Panc1 (cell line): ENCODE data around the gene ISYNA1. TPM values are rescaled to one million over a fixed set of nuclear protein-coding genes. Genes with fewer than 3 reads are reported as not detected.

Experiments used
- ATAC-seq: fragments of 200-7000 bp; cut with Tn5 transposase; 2 replicates; pipeline ENCODE4 v1.9.1; 2020; ENCODE audit warnings: mild to moderate bottlenecking, moderate library complexity
- BruUV-seq: library from RNA; stranded (reverse); fragments of 400-500 nt; replicated peaks from 2 replicates; lab custom pipeline; 2021; lab: Mats Ljungman, UMichigan
- CTCF ChIA-PET: fragments of 300-600 bp; sonication (Branson Sonifier 250); formaldehyde crosslinking; loops from one replicate; lab custom pipeline; 2022; ENCODE audit warnings: antibody characterized with exemption; lab: Charles Lee
- POLR2A ChIA-PET: fragments of 300-600 bp; sonication (Branson Sonifier 250); formaldehyde crosslinking; loops from one replicate; lab custom pipeline; 2022; ENCODE audit warnings: antibody characterized with exemption; lab: Charles Lee
- DNase-seq: peaks from one replicate; pipeline ENCODE4 v3.0.0-alpha.2; 2010; ENCODE audit warnings: low read depth, low spot score
- H3K27ac ChIP-seq: 2 replicates; pipeline ENCODE4 v1.5.1; 2011; ENCODE audit warnings: mild to moderate bottlenecking, low read length, inconsistent platforms
- H3K27me3 ChIP-seq: fragments of 200-500 bp; sonication (Bioruptor generic); 2 replicates; pipeline ENCODE4 v1.6.0; 2014; ENCODE audit warnings: low read length, inconsistent platforms; ENCODE audit not compliant: control insufficient read depth, insufficient read depth
- H3K36me3 ChIP-seq: fragments of 200-500 bp; sonication (Bioruptor generic); 2 replicates; pipeline ENCODE4 v1.5.1; 2014; ENCODE audit warnings: inconsistent platforms, mild to moderate bottlenecking, low read length, moderate library complexity; ENCODE audit not compliant: control insufficient read depth, insufficient read depth
- H3K4me1 ChIP-seq: 2 replicates; pipeline ENCODE4 v1.5.1; 2011; ENCODE audit warnings: inconsistent platforms, mild to moderate bottlenecking, low read length, moderate library complexity; ENCODE audit not compliant: control insufficient read depth, insufficient read depth
- H3K4me3 ChIP-seq, 2 experiments: 2 replicates each; pipeline ENCODE4 v1.5.1; 2011 to 2012; ENCODE audit warnings: low read depth in 2 of 2, low read length in 2 of 2, mild to moderate bottlenecking in 2 of 2, inconsistent platforms in 1 of 2, moderate library complexity in 1 of 2
- H3K9me3 ChIP-seq: fragments of 200-500 bp; sonication (Bioruptor generic); 2 replicates; pipeline ENCODE4 v1.5.1; 2014; ENCODE audit warnings: low read depth, mild to moderate bottlenecking, inconsistent platforms, low read length, moderate library complexity; ENCODE audit not compliant: control insufficient read depth, insufficient read depth
- POLR2AphosphoS5 ChIP-seq: IDR thresholded peaks from 2 replicates; pipeline ENCODE4 v1.6.1; 2012; ENCODE audit warnings: mild to moderate bottlenecking, low read depth, low read length, moderate library complexity
- SIN3A ChIP-seq: IDR thresholded peaks from 2 replicates; pipeline ENCODE4 v1.6.1; 2012; ENCODE audit warnings: low read depth, mild to moderate bottlenecking, low read length, moderate library complexity, borderline replicate concordance; ENCODE audit not compliant: insufficient read depth
- TCF7L2 ChIP-seq: IDR thresholded peaks from 2 replicates; pipeline ENCODE4 v1.6.1; 2011; ENCODE audit warnings: mild to moderate bottlenecking, low read depth, low read length, inconsistent platforms
- in situ Hi-C: cut with HindIII; loops from 2 replicates; pipeline ENCODE4 v1.10.0; 2016; ENCODE audit warnings: low sequenced_read_pairs, low pct_unique_long_range_greater_than_20kb
- intact Hi-C: fragments of 100-400 bp; cut with micrococcal nuclease; formaldehyde crosslinking; loops from one replicate; pipeline ENCODE4 v1.10.0; 2022; ENCODE audit not compliant: unreplicated experiment
- total RNA-seq: library from RNA; stranded (reverse); gene quantifications from one replicate; pipeline ENCODE4 v1.2.1, GENCODE V29; 2021; ENCODE audit not compliant: unreplicated experiment
- TF ChIP-seq, protein P1 (sequence below), 2 experiments: IDR thresholded peaks; 2 replicates each; pipeline ENCODE4 v1.6.1; 2011 to 2012; ENCODE audit warnings: low read depth in 2 of 2, control low read depth in 1 of 2, low read length in 1 of 2, mild to moderate bottlenecking in 1 of 2, moderate library complexity in 1 of 2; ENCODE audit not compliant: insufficient read depth in 1 of 2
- TF ChIP-seq, protein P2 (sequence below): fragments of 450-650 bp; IDR thresholded peaks from 2 replicates; pipeline ENCODE4 v1.5.1; 2017; ENCODE audit warnings: mild to moderate bottlenecking

The ISYNA1 gene
- total RNA-seq, 1 experiment from 2014 or later = 351 TPM

DNA sequence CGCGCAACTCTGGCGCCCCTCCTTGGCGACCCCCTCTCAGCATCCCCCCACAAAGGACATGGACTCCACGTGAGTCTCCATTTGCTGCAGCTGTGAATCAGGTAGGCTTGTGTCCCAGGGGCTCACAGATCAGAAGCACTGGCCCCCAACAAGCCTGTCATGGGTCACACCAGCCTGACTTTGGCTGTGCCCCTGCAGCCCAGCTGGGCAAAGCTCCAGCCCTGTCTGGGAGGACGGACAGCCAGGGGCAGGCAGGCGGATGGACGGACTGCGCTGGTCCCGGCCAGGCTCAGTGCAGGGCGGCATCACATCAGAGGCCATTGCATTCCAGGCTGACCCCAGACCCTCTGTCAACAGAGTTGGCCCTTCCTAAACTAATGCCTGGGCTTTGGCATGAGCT, 28.4 kb upstream of the ISYNA1 start:
- Histone ChIP-seq H3K27me3 (no peaks in the 10 kb centered on the region), H3K36me3 (no peaks in the 10 kb centered on the region), H3K27ac (no peak overlapping the region), H3K9me3 (no peaks in the 10 kb centered on the region), H3K4me3 (no peak overlapping the region), H3K4me1 (peaks cover 18% of the 10 kb centered on the region)
- intact Hi-C loops (no loop called here), in situ Hi-C loops (no loop called here)
- TF ChIP-seq SIN3A (no peak), TCF7L2 (no peak), POLR2AphosphoS5 (no peak)
- TF ChIP-seq, protein P1, sequence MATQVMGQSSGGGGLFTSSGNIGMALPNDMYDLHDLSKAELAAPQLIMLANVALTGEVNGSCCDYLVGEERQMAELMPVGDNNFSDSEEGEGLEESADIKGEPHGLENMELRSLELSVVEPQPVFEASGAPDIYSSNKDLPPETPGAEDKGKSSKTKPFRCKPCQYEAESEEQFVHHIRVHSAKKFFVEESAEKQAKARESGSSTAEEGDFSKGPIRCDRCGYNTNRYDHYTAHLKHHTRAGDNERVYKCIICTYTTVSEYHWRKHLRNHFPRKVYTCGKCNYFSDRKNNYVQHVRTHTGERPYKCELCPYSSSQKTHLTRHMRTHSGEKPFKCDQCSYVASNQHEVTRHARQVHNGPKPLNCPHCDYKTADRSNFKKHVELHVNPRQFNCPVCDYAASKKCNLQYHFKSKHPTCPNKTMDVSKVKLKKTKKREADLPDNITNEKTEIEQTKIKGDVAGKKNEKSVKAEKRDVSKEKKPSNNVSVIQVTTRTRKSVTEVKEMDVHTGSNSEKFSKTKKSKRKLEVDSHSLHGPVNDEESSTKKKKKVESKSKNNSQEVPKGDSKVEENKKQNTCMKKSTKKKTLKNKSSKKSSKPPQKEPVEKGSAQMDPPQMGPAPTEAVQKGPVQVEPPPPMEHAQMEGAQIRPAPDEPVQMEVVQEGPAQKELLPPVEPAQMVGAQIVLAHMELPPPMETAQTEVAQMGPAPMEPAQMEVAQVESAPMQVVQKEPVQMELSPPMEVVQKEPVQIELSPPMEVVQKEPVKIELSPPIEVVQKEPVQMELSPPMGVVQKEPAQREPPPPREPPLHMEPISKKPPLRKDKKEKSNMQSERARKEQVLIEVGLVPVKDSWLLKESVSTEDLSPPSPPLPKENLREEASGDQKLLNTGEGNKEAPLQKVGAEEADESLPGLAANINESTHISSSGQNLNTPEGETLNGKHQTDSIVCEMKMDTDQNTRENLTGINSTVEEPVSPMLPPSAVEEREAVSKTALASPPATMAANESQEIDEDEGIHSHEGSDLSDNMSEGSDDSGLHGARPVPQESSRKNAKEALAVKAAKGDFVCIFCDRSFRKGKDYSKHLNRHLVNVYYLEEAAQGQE (IDR thresholded peaks at IDR 0.05; ENCODE audit: insufficient read depth in 1 of 2, low read depth in 2 of 2, low read length in 1 of 2) = no peak
- TF ChIP-seq, protein P2, sequence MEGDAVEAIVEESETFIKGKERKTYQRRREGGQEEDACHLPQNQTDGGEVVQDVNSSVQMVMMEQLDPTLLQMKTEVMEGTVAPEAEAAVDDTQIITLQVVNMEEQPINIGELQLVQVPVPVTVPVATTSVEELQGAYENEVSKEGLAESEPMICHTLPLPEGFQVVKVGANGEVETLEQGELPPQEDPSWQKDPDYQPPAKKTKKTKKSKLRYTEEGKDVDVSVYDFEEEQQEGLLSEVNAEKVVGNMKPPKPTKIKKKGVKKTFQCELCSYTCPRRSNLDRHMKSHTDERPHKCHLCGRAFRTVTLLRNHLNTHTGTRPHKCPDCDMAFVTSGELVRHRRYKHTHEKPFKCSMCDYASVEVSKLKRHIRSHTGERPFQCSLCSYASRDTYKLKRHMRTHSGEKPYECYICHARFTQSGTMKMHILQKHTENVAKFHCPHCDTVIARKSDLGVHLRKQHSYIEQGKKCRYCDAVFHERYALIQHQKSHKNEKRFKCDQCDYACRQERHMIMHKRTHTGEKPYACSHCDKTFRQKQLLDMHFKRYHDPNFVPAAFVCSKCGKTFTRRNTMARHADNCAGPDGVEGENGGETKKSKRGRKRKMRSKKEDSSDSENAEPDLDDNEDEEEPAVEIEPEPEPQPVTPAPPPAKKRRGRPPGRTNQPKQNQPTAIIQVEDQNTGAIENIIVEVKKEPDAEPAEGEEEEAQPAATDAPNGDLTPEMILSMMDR = no peak
- ATAC-seq = no peak
- ChIA-PET CTCF (interaction anchor here (0.5 kb wide), 1 partner anchor 19 kb away, joined by 4 read pairs; no protein-coding TSS in a partner anchor), POLR2A (no interaction called here)
- no peak for DNase-seq
- no TSS peak for BruUV-seq

DNA sequence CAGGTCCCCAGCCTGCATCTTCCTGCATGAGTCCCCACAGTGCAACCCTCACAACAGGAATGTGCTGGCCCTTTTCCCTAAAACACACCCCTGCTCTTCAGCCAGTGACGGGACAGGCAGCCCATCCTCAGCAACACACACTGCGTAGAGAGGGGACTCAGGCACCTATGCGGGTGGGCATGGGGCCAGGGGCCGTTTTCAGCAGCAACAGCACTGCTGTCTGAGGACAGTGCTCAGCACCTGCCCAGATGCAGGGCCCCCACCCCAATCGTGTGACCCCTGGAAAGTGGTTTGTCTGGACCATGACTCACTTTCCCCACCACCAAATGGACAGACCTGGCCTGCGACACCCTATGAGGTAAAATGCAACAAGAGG, 28.0 kb upstream of the ISYNA1 start:
- POLR2A ChIA-PET = no interaction called here
- intact Hi-C loops (no loop called here), in situ Hi-C loops (no loop called here)
- CTCF ChIA-PET = interaction anchor here (0.5 kb wide), 1 partner anchor 18 kb away, joined by 4 read pairs; no protein-coding TSS in a partner anchor
- no peak overlapping the region for H3K27ac ChIP-seq
- H3K4me1 ChIP-seq = peaks cover 18% of the 10 kb centered on the region
- H3K27me3 ChIP-seq = no peaks in the 10 kb centered on the region
- DNase-seq = no peak
- no TSS peak for BruUV-seq
- no peak overlapping the region for H3K4me3 ChIP-seq
- ATAC-seq = no peak
- H3K9me3 ChIP-seq = no peaks in the 10 kb centered on the region
- H3K36me3 ChIP-seq = no peaks in the 10 kb centered on the region; the same call in 1 of the 2 replicates
- TF ChIP-seq, protein P1 (IDR thresholded peaks at IDR 0.05; ENCODE audit: insufficient read depth in 1 of 2, low read depth in 2 of 2, low read length in 1 of 2) = no peak
- TF ChIP-seq TCF7L2 = no peak
- TF ChIP-seq, protein P2 = no peak
- no peak for TF ChIP-seq SIN3A
- no peak for TF ChIP-seq POLR2AphosphoS5
